Lower leg skin (tissue), 3 donors: ENCODE data around the gene NDUFAF8.

Experiments used
- CTCF ChIP-seq, 3 donors: fragments of 450-650 bp; IDR thresholded peaks; one replicate each; pipeline ENCODE4 v1.5.1; 2016; ENCODE audit warnings: antibody characterized with exemption in 3 of 3, mild to moderate bottlenecking in 3 of 3, moderate library complexity in 2 of 3
- POLR2A ChIP-seq, 2 donors: fragments of 450-650 bp; IDR thresholded peaks; one replicate each; pipeline ENCODE4 v1.6.1; 2016 to 2017; ENCODE audit warnings: antibody characterized with exemption in 2 of 2, mild to moderate bottlenecking in 1 of 2, moderate library complexity in 1 of 2

DNA sequence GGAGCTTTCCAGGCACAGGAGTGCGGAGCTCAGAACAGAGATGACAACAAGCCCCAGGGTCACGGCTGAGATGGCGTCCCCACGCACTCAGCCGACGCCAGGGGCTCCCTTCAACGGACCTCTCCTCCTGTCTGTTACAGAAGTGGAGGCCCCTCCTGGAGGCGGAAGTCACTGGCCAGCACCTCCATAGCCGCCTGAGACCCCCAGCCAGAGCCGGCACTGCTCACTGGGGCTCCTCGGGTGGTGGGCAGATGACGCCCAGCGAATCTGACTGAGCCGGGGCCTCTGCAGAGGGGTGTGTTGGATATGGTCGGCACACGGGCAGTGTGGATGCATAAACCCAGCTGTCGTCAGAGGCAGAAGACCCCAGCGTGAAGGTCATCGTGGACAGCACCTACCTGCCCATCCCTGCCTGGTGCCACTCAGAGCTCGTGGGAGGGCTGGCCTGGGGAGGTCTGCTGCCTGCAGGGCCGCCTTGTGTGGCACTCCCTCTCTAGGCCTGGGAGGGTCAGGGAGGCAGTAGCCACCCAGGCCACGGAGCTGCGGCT lies 20.0 kb downstream of the NDUFAF8 start:
- no peak for TF ChIP-seq POLR2A (IDR thresholded peaks at IDR 0.05)
- no peak for TF ChIP-seq CTCF (IDR thresholded peaks at IDR 0.05)
